NCI-H1930 (cell line): ENCODE data around the gene DEF6.
A peak's percentile ranks its signal among the peaks of the same experiment; 100 is the strongest.
"Not testable (repeated sequence)": the region's sequence is repeated elsewhere in the genome, so short reads cannot be mapped to it uniquely, and the experiment has no call there.

Experiments
- DNase-seq, 2 experiments: peaks; one replicate each; lab custom pipeline; 2025; lab: John Stamatoyannopoulos, UW

DEF6 gene

GRCh38 chr6:35282472-35282871 lies 15.1 kb upstream of the DEF6 start:
- no peak for DNase-seq

GRCh38 chr6:35283361-35283760 lies 14.3 kb upstream of the DEF6 start:
- no peak for DNase-seq

GRCh38 chr6:35287671-35288396 lies 9.8 kb upstream of the DEF6 start:
- no peak for DNase-seq

GRCh38 chr6:35288834-35289233 lies 8.8 kb upstream of the DEF6 start:
- DNase-seq, result no peak

GRCh38 chr6:35291491-35291890 lies 6.1 kb upstream of the DEF6 start:
- DNase-seq, result no peak

- DNase-seq, result no peak
These were observed 5.1 kb upstream of the DEF6 start for GRCh38 chr6:35292494-35292893.

GRCh38 chr6:35293681-35294080 lies 3.9 kb upstream of the DEF6 start:
- DNase-seq, result no peak

GRCh38 chr6:35294308-35294945 lies 3.2 kb upstream of the DEF6 start:
- peak; percentile 10 to 23 for DNase-seq

GRCh38 chr6:35295036-35295435 lies 2.6 kb upstream of the DEF6 start:
- DNase-seq, result no peak

GRCh38 chr6:35295521-35296315 lies 1.9 kb upstream of the DEF6 start:
- DNase-seq, result no peak

- no peak for DNase-seq
These were observed 552 bp upstream of the DEF6 start for GRCh38 chr6:35296931-35297600.

- no peak for DNase-seq
These were observed 1.1 kb downstream of the DEF6 start for GRCh38 chr6:35298625-35299140.

- no peak for DNase-seq
These were observed 2.1 kb downstream of the DEF6 start for GRCh38 chr6:35299674-35300073.

GRCh38 chr6:35300848-35301247 lies 3.2 kb downstream of the DEF6 start:
- no peak for DNase-seq

GRCh38 chr6:35302604-35303241 lies 5.1 kb downstream of the DEF6 start:
- no peak for DNase-seq

GRCh38 chr6:35304299-35304698 lies 6.7 kb downstream of the DEF6 start:
- DNase-seq, result no peak

GRCh38 chr6:35305117-35305516 lies 7.5 kb downstream of the DEF6 start:
- DNase-seq, result no peak

GRCh38 chr6:35307138-35307537 lies 9.5 kb downstream of the DEF6 start:
- not testable (repeated sequence) for DNase-seq

GRCh38 chr6:35308543-35308942 lies 10.9 kb downstream of the DEF6 start:
- not testable (repeated sequence) for DNase-seq

GRCh38 chr6:35309611-35310264 lies 12.1 kb downstream of the DEF6 start:
- DNase-seq, result no peak

- DNase-seq, result no peak
These were observed 12.7 kb downstream of the DEF6 start for GRCh38 chr6:35310265-35310831.
